Brain pericyte (primary cell): ENCODE results near the gene RIT2.

Experiments used
- DNase-seq: peaks from one replicate; pipeline ENCODE4 v3.0.0-alpha.2; 2012; ENCODE audit warnings: low read depth, low spot score

RIT2 gene

GRCh38 chr18:43115076-43115921 lies at the start of gene RIT2:
Gene RIT2 (minus strand): TSS chr18:43115685.
- no peak for DNase-seq

DNA sequence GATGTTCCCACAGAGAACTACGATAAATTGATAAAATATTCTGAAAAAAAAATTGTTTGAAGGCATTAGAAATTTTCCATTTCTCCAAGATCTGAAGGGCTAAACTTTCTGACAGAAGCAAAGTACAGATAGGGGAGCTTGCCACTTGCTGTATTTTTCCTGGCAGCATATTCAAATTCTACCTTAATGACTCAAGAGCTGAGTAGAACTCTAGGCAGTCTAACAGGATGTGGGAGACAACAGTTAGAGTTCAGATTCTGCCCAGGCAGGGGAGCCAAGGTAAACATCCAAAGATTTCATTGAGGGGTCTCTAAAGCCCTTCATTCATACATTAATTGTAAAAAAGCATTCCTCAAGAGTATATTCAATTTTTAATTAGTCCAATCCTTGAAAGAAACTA lies 46.0 kb upstream of the RIT2 start:
- DNase-seq: no peak

- no peak for DNase-seq
Observed at GRCh38 chr18:43160509-43160908, 45.0 kb upstream of the RIT2 start.

DNA sequence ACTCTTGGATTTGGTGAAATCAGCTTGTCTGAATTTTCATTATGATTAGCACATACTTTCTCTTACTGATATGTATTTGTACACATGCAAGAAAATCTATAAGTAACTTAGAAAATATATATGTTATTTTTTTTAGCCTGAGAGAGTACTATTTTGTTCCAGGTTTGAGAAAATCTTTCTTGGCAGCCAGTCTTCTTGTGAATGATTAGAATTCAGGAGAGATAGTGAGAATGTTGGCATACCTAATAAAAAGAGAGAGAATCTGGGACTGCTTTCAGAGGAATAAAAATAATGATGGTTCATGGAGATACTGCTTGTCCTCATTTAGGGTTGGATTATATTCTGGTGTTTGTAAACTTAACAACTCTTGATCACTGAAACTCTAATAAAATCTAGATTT lies 44.4 kb upstream of the RIT2 start:
- no peak for DNase-seq

DNA sequence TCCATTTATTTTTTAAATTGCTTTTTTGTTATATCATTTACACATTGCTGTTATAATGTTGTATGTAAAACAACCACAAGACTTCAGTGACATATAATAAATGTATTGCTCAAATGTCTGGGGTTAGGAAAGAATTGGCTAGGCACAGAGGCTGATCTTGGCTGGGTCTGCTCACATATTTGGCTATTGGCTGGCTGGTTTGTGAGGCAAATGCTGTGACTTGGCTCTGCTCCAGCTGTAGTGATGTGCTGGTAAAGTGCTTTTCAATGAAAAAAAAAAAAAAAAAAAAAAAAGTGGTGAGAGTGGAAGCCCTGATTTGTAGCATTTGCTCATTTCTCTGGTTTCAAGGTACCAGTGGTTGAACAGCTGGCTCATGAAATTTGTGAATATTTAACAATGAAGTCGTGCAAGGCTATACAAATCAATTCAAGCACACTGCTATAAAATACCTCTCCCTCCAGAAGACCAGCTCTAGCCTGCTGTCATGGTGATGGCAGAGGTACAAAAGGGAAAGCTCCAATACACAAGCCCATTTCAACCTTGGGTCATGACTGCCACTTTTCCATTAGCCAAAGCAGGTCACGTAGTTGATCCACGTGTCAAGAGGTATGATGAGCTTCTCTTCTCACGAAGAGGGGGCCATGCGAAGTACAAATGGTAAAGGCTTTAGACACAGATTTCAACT lies 43.7 kb upstream of the RIT2 start:
- no peak for DNase-seq

DNA sequence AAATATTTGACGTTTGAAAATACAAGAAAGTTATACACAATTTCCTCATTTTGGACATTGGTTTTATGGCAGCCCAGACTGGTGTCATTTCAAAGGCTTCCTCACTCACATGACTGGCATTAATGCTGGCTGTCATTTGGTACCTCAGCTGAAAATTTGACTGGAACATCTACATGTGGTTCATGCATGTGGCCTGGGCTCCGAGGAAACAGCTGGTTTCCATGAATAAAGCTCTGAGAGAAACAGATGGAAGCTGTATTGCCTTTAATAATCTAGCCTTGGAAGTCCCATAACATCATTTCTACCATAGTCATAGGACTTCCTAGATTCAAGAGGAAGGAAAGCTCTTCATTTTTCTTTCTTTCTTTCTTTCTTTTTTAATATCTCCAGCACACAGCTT lies 42.9 kb upstream of the RIT2 start:
- DNase-seq: no peak

DNA sequence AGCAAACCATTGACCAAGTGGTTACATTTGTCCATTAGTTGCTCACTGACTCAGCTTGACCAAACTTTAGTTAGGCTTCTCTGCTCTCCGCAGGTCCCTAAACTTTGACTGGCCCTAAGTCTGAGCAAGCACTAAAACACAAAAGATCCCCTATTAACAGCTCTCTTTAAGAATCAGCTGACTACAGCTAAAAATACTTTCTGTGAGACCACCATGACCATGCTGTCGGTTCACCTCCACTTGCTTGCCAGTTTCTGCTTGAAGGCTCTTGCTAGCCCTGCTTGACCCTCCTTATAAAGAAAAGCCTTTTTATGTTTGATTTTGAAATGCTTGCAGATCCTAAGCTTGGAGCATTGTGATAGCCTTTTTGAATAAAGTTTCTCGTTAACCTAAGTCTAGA lies 40.4 kb upstream of the RIT2 start:
- DNase-seq: no peak

GRCh38 chr18:43148231-43148630 lies 32.7 kb upstream of the RIT2 start:
- no peak for DNase-seq

- DNase-seq: no peak
Observed at GRCh38 chr18:43141208-43141607, 25.7 kb upstream of the RIT2 start.

- DNase-seq: no peak
Observed at GRCh38 chr18:43139288-43139946, 23.9 kb upstream of the RIT2 start.

GRCh38 chr18:43134876-43135275 lies 19.4 kb upstream of the RIT2 start:
- no peak for DNase-seq

- DNase-seq: no peak
Observed at GRCh38 chr18:43130716-43131260, 15.3 kb upstream of the RIT2 start.

DNA sequence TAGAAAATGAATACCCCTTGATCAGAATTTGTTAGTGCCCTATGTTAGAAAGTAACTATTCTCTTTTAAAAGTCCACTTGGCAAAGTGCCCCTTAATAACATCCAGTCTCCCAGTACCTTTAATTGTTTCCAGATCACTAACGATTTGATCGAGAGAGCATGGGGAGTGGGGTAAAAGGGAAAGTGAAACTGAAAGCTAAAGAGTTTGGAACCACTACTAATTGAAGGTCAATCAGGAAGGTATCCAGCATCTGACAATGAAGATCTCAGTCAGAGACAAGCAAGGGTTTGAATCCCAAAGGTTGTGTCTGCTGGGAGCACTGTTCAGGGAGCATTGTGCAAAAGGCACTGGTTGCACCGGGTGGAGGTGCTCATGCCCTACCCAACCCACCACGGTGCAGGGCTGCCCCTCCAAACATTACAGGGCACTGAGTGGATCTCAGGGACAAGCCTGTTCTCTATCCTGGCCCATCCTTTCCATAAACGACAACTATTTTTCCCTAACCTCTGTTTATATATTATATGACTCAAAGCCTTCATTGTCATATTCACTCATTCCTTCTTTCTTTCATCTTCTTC lies 14.6 kb upstream of the RIT2 start:
- no peak for DNase-seq

- DNase-seq: no peak
Observed at GRCh38 chr18:43125471-43125870, 10.0 kb upstream of the RIT2 start.

DNA sequence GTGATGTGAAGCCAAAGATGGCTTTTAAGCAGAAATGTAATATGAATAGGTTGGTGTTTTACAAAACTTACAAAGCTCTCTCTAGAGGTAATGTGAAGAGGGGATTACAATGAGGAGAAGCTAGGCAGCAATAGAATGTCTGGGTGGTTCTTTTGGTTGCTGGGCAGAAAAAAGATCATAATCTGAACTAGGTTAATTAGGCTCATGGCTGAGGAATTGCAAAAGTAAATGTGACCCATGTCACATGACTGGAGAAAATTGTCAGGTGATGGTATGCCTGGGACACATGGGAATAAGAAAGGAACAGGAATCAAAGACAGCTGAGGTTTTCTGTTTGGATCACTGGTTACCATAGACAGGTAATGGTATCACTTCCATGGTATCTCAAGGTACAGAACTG lies 7.5 kb upstream of the RIT2 start:
- no peak for DNase-seq

DNA sequence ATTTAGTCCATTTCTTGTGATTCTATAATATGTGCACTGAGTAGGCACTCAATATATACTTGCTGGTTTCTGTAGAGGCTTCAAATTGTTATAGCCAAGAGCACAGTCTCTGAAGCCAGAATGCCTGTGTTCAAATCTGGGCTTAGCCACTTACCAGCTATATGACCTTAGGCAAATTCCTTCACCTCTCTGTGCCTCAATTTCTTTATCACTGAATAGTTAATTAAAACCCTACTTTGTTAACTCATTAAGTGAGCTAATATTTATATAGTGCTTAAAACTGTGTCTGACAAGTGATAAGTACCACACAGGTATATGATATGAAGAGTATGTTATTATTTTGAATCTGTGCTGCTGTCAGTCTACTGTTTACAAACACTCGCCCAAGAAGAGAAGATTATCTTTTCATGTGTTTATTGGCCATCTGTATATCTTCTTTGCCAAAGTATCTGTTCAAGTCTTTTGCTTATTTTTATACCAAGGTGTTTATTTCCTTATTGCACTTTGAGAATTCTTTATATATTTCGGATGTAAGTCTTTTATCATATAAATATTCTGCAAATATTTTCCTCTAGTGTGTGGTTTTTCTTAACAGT lies 1.3 kb upstream of the RIT2 start:
- DNase-seq: no peak

DNA sequence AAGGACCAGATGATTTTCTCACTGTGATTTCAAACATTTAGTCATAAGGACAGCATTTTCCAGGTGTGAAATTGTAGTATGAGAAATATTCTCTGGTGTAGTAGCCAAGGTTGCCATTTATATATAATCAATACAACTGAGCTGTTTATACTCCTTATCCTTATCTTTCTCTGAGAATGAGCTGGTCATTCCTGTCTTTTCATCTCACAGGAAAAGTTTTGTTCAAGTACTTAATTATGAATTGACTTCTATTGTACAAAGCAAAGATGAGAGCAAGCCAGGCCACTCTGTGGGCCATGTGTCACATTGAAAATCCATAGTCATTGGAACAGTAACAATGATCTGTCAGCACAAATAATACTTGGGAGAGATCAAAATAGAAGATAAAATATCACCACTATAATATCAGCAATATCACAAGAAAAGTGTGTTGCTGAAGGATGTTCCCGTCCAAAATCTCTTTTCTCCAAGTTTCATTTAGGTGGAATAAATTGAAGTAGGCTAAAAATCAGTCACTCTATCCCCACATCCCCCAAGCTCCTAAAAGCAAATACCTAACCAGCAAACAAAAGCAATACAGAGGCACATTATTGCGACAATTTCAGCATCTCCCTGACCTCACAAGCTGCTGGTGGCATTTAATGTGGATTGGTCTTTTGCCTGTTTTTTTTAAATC lies 2.1 kb downstream of the RIT2 start:
- DNase-seq: no peak

- no peak for DNase-seq
Observed at GRCh38 chr18:43108882-43109281, 6.6 kb downstream of the RIT2 start.

DNA sequence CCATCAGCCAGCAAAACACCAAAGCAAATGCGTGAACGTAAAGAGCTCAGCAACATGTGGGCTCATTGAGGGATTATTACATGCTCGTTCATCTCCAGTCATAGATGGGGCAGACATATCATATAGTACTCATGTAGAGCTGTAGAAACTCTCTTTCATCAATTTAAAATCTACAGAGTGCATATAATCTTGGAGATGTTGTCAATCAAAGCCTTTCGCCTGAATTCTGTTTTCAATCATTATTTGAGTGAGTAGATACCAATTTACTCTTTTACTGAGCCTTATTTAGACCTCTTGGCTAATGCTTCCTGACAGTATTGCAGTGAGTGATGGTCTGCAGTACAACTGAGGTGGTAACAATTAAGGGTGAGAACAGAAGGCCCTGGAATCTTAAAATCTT lies 7.0 kb downstream of the RIT2 start:
- DNase-seq: no peak

- no peak for DNase-seq
Observed at GRCh38 chr18:43093646-43094045, 21.8 kb downstream of the RIT2 start.

DNA sequence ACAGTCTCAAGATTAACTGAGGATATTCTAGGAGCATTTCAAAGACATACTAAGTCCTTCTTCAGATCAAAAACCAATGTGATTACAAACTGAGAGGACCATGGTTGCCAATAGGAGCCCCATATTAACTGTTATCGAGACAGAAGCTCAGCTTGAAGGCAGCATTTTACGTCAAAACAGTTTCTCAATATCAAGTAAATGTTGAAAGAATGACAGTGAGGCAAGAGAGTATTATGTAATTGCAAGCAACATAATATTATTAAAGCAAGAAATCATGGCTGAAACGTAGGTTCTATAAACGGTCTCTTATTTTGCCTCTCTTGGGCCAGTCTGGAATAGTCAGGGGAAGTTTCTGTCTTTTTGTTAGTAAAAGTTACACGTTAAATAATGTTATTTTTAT lies 22.9 kb downstream of the RIT2 start:
- DNase-seq: no peak
